HG03108 (cell line): Measurements from ENCODE around the gene OTOG.

Source experiments
- ATAC-seq: cut with Tn5 transposase; IDR thresholded peaks from one replicate; pipeline ENCODE4 v1.9.1; 2021; ENCODE audit warnings: moderate library complexity; ENCODE audit not compliant: unreplicated experiment

OTOG gene

GRCh38 chr11:17547051-17547577, at the start of gene OTOG:
Gene OTOG (plus strand): TSS chr11:17547259. CDS start chr11:17547373, 114 bp downstream.
- ATAC-seq: no peak

GRCh38 chr11:17498058-17498457, 49.0 kb upstream of the OTOG start:
- no peak for ATAC-seq

- ATAC-seq: no peak
Measured at GRCh38 chr11:17498475-17498874, 48.6 kb upstream of the OTOG start.

GRCh38 chr11:17500673-17501072, 46.4 kb upstream of the OTOG start:
- ATAC-seq: no peak

- no peak for ATAC-seq
Measured at GRCh38 chr11:17502630-17503029, 44.4 kb upstream of the OTOG start.

GRCh38 chr11:17504330-17505107, 42.5 kb upstream of the OTOG start:
- no peak for ATAC-seq

GRCh38 chr11:17505146-17505545, 41.9 kb upstream of the OTOG start:
- no peak for ATAC-seq

- ATAC-seq: no peak
Measured at GRCh38 chr11:17506314-17506713, 40.7 kb upstream of the OTOG start.

- no peak for ATAC-seq
Measured at GRCh38 chr11:17506942-17507341, 40.1 kb upstream of the OTOG start.

- ATAC-seq: no peak
Measured at GRCh38 chr11:17507773-17508172, 39.3 kb upstream of the OTOG start.

- ATAC-seq: no peak
Measured at GRCh38 chr11:17508306-17508705, 38.8 kb upstream of the OTOG start.

GRCh38 chr11:17508791-17509190, 38.3 kb upstream of the OTOG start:
- ATAC-seq: no peak

- ATAC-seq: no peak
Measured at GRCh38 chr11:17510507-17511206, 36.4 kb upstream of the OTOG start.

- no peak for ATAC-seq
Measured at GRCh38 chr11:17511571-17511970, 35.5 kb upstream of the OTOG start.

- no peak for ATAC-seq
Measured at GRCh38 chr11:17512101-17512500, 35.0 kb upstream of the OTOG start.

- no peak for ATAC-seq
Measured at GRCh38 chr11:17513853-17514252, 33.2 kb upstream of the OTOG start.

- ATAC-seq: no peak
Measured at GRCh38 chr11:17514476-17514875, 32.6 kb upstream of the OTOG start.

GRCh38 chr11:17515443-17516176, 31.4 kb upstream of the OTOG start:
- ATAC-seq: no peak

- no peak for ATAC-seq
Measured at GRCh38 chr11:17516551-17517150, 30.4 kb upstream of the OTOG start.

GRCh38 chr11:17517186-17517585, 29.9 kb upstream of the OTOG start:
- ATAC-seq: no peak

- no peak for ATAC-seq
Measured at GRCh38 chr11:17518366-17518765, 28.7 kb upstream of the OTOG start.
